NCI-H2227 (cell line): ENCODE measurements around the gene TEX29.

ENCODE experiments used
- DNase-seq: peaks from one replicate; lab custom pipeline; 2025; ENCODE audit not compliant: unreplicated experiment; lab: John Stamatoyannopoulos, UW

TEX29 gene

GRCh38 chr13:111322001-111322915 lies 1.8 kb downstream of the TEX29 start:
- no peak for DNase-seq

- DNase-seq = no peak
Measured at GRCh38 chr13:111322916-111323331, 2.5 kb downstream of the TEX29 start.

GRCh38 chr13:111323549-111323948 lies 3.1 kb downstream of the TEX29 start:
- no peak for DNase-seq

GRCh38 chr13:111323950-111324651 lies 3.7 kb downstream of the TEX29 start:
- no peak for DNase-seq

- no peak for DNase-seq
Measured at GRCh38 chr13:111324736-111325135, 4.3 kb downstream of the TEX29 start.

GRCh38 chr13:111325146-111325890 lies 4.9 kb downstream of the TEX29 start:
- DNase-seq = no peak

GRCh38 chr13:111325941-111326620 lies 5.6 kb downstream of the TEX29 start:
- DNase-seq = no peak

- no peak for DNase-seq
Measured at GRCh38 chr13:111326621-111326965, 6.2 kb downstream of the TEX29 start.

- no peak for DNase-seq
Measured at GRCh38 chr13:111326981-111327642, 6.7 kb downstream of the TEX29 start.

GRCh38 chr13:111327730-111328573 lies 7.5 kb downstream of the TEX29 start:
- peak; percentile 3 for DNase-seq

GRCh38 chr13:111328574-111329410 lies 8.3 kb downstream of the TEX29 start:
- DNase-seq = no peak

GRCh38 chr13:111329641-111330040 lies 9.2 kb downstream of the TEX29 start:
- DNase-seq = no peak

GRCh38 chr13:111330066-111330610 lies 9.7 kb downstream of the TEX29 start:
- DNase-seq = no peak

- no peak for DNase-seq
Measured at GRCh38 chr13:111335298-111335697, 14.9 kb downstream of the TEX29 start.

- DNase-seq = no peak
Measured at GRCh38 chr13:111336666-111337065, 16.2 kb downstream of the TEX29 start.

GRCh38 chr13:111337206-111337605 lies 16.8 kb downstream of the TEX29 start:
- DNase-seq = no peak

GRCh38 chr13:111337741-111338140 lies 17.3 kb downstream of the TEX29 start:
- DNase-seq = no peak

- no peak for DNase-seq
Measured at GRCh38 chr13:111338841-111339240, 18.4 kb downstream of the TEX29 start.
